Kasumi-1 (cell line): Measurements from ENCODE around the gene CFAP61.

ENCODE experiments used
- DNase-seq, 2 experiments: peaks; one replicate each; lab custom pipeline; 2025; lab: John Stamatoyannopoulos, UW

The CFAP61 gene

GRCh38 chr20:20173254-20173653 lies 120.9 kb downstream of the CFAP61 start:
- no peak for DNase-seq

GRCh38 chr20:20174089-20174835 lies 121.9 kb downstream of the CFAP61 start:
- no peak for DNase-seq

GRCh38 chr20:20181322-20181721 lies 129.0 kb downstream of the CFAP61 start:
- no peak for DNase-seq

GRCh38 chr20:20184149-20184548 lies 131.8 kb downstream of the CFAP61 start:
- no peak for DNase-seq

- no peak for DNase-seq
These were observed 132.4 kb downstream of the CFAP61 start for GRCh38 chr20:20184706-20185105.

- no peak for DNase-seq
These were observed 136.3 kb downstream of the CFAP61 start for GRCh38 chr20:20188647-20189046.

GRCh38 chr20:20192366-20192765 lies 140.0 kb downstream of the CFAP61 start:
- no peak for DNase-seq

- DNase-seq, result no peak
These were observed 142.8 kb downstream of the CFAP61 start for GRCh38 chr20:20195021-20195705.

- no peak for DNase-seq
These were observed 144.3 kb downstream of the CFAP61 start for GRCh38 chr20:20196610-20197009.

- no peak for DNase-seq
These were observed 145.7 kb downstream of the CFAP61 start for GRCh38 chr20:20198011-20198410.

GRCh38 chr20:20199361-20200160 lies 147.2 kb downstream of the CFAP61 start:
- no peak for DNase-seq

GRCh38 chr20:20201124-20201523 lies 148.8 kb downstream of the CFAP61 start:
- no peak for DNase-seq

- no peak for DNase-seq
These were observed 149.3 kb downstream of the CFAP61 start for GRCh38 chr20:20201639-20202038.

- DNase-seq, result no peak
These were observed 150.4 kb downstream of the CFAP61 start for GRCh38 chr20:20202768-20203167.

GRCh38 chr20:20203784-20204183 lies 151.5 kb downstream of the CFAP61 start:
- no peak for DNase-seq

- no peak for DNase-seq
These were observed 151.9 kb downstream of the CFAP61 start for GRCh38 chr20:20204256-20204655.

GRCh38 chr20:20205141-20205861 lies 153.0 kb downstream of the CFAP61 start:
- DNase-seq, result no peak

- DNase-seq, result no peak
These were observed 153.5 kb downstream of the CFAP61 start for GRCh38 chr20:20205862-20206236.

- DNase-seq, result no peak
These were observed 154.5 kb downstream of the CFAP61 start for GRCh38 chr20:20206788-20207187.

GRCh38 chr20:20207291-20207690 lies 155.0 kb downstream of the CFAP61 start:
- DNase-seq, result no peak

GRCh38 chr20:20207872-20208271 lies 155.5 kb downstream of the CFAP61 start:
- DNase-seq, result no peak

- DNase-seq, result no peak
These were observed 157.4 kb downstream of the CFAP61 start for GRCh38 chr20:20209684-20210083.
